Mesothelial cell of epicardium (in vitro differentiated cells): ENCODE measurements around the gene PI4KB. TPM values are rescaled to one million over a fixed set of nuclear protein-coding genes. Genes with fewer than 3 reads are reported as not detected.

Experiments
- DNase-seq, 2 experiments: peaks; one replicate each; pipeline ENCODE4 v3.0.0; 2021; ENCODE audit warnings: low spot score in 2 of 2; ENCODE audit not compliant: unreplicated experiment in 2 of 2
- H3K27ac Mint-ChIP-seq: 2 replicates; pipeline ENCODE4 v1.8.0; 2021; ENCODE audit warnings: mixed read lengths
- H3K27me3 Mint-ChIP-seq: 2 replicates; pipeline ENCODE4 v1.8.0; 2021; ENCODE audit warnings: low read depth, mixed read lengths
- H3K36me3 Mint-ChIP-seq: 2 replicates; pipeline ENCODE4 v1.8.0; 2021; ENCODE audit warnings: mixed read lengths
- H3K4me1 Mint-ChIP-seq: 2 replicates; pipeline ENCODE4 v1.8.0; 2021; ENCODE audit warnings: mixed read lengths
- H3K4me3 Mint-ChIP-seq: 2 replicates; pipeline ENCODE4 v1.8.0; 2021; ENCODE audit warnings: mild to moderate bottlenecking, moderate library complexity, mixed read lengths
- H3K9me3 Mint-ChIP-seq: 2 replicates; pipeline ENCODE4 v1.8.0; 2021; ENCODE audit warnings: mixed read lengths
- total RNA-seq: library from RNA; stranded (reverse); gene quantifications from 3 replicates; pipeline ENCODE4 v1.2.1, GENCODE V29; 2021
- TF ChIP-seq, protein P1 (sequence below): fragments of 200-600 bp; sonication (generic); IDR thresholded peaks from one replicate; pipeline ENCODE4 v1.5.0; 2021; ENCODE audit warnings: antibody characterized with exemption; ENCODE audit not compliant: unreplicated experiment

PI4KB gene
- total RNA-seq, 1 donor from 2014 or later: 77.6 TPM

DNA sequence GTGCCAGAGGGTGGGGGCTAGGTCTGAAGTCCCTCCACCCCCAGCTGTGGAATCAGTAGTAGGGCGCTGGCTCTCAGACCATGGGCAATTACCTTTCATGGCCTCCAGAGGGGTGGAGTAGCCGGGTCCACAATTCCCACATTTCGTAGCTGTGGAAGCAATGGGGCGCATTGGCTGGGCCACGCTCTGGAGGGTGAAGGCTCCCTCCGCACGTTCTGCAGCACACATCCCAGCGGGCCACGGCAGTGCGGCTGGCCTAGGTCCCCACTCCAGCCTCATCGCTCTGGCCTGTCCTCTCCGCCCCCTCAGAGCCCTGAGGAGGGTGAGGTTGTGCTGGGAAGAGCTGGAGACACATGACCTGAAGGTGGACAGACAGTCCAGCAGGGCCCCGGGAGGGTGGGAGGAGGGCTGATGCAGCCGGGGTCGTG is 42.4 kb upstream of the PI4KB start:
- Mint-ChIP-seq H3K4me1 (peaks cover 33% of the 10 kb centered on the region), H3K36me3 (peaks cover 15% of the 10 kb centered on the region), H3K27ac (no peak overlapping the region), H3K27me3 (no peaks in the 10 kb centered on the region), H3K9me3 (no peaks in the 10 kb centered on the region), H3K4me3 (no peak overlapping the region)
- TF ChIP-seq, protein P1, sequence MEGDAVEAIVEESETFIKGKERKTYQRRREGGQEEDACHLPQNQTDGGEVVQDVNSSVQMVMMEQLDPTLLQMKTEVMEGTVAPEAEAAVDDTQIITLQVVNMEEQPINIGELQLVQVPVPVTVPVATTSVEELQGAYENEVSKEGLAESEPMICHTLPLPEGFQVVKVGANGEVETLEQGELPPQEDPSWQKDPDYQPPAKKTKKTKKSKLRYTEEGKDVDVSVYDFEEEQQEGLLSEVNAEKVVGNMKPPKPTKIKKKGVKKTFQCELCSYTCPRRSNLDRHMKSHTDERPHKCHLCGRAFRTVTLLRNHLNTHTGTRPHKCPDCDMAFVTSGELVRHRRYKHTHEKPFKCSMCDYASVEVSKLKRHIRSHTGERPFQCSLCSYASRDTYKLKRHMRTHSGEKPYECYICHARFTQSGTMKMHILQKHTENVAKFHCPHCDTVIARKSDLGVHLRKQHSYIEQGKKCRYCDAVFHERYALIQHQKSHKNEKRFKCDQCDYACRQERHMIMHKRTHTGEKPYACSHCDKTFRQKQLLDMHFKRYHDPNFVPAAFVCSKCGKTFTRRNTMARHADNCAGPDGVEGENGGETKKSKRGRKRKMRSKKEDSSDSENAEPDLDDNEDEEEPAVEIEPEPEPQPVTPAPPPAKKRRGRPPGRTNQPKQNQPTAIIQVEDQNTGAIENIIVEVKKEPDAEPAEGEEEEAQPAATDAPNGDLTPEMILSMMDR: no peak
- no peak for DNase-seq

DNA sequence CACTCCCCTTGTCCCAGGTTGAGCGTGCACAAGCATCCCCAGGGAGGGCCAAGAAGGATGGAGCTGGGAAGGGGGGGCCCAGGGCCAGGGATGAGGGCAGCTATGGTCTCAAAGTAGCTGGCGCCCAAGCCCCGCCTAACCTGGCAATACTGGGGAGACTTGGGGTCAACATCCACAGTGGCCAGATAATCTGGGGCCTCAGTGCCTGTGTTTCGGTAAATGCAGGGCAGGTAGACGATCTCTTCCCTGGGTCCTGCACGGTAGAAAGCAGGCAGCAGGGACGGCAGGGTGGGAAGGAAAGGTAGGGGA is 42.0 kb upstream of the PI4KB start:
- DNase-seq: no peak
- Mint-ChIP-seq H3K27ac (no peak overlapping the region), H3K4me1 (peaks cover 33% of the 10 kb centered on the region), H3K4me3 (no peak overlapping the region), H3K36me3 (peaks cover 17% of the 10 kb centered on the region), H3K27me3 (no peaks in the 10 kb centered on the region), H3K9me3 (peaks cover under 1% of the 10 kb centered on the region)
- TF ChIP-seq, protein P1: no peak

DNA sequence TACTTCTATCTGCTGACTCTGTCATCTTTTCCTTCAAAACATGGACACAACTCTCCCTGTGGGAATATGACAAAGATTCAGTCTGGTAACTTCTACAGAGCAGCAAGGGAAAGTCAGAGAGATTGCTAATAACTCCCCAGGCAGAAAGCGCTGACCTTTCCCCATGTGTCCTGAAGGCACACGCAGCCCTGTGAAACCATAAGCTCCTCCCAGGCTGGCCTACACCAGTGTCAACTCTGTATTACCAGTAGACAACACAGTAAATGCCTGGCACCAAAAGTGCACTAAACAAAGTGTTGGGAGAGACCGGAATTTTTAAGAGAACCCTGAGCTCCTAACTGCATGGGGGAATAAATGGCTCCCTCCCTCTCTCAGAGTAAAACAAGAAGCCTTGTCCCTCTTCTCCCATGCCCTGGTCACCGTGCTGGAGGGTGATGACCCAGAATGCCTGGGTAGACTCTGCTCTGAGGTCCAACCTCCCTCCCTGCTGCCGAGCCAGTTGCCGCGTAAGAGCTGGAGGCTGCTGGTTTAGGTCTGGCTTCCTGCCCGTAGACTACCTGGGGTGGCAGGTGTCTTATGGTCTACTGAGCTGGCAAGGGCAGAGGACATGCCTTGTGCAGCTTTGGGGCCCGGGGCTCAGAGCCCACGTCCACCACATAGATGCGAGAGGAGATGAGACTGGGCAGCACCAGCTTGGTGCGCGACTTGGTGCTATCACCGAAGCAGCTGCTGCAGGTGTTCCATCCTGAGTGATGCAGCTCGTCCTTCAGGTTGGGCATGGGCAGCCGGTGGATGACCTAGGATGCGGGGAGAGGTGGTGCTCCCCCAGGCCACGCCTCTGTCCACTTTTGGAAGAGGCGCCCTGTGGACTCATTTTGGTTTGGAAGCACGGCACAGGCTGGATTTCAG is 41.4 kb upstream of the PI4KB start:
- Mint-ChIP-seq H3K4me1 (peaks cover 33% of the 10 kb centered on the region), H3K9me3 (peaks cover 6% of the 10 kb centered on the region), H3K27ac (no peak overlapping the region), H3K27me3 (no peaks in the 10 kb centered on the region), H3K4me3 (no peak overlapping the region), H3K36me3 (peaks cover 23% of the 10 kb centered on the region)
- TF ChIP-seq, protein P1: no peak
- no peak for DNase-seq

DNA sequence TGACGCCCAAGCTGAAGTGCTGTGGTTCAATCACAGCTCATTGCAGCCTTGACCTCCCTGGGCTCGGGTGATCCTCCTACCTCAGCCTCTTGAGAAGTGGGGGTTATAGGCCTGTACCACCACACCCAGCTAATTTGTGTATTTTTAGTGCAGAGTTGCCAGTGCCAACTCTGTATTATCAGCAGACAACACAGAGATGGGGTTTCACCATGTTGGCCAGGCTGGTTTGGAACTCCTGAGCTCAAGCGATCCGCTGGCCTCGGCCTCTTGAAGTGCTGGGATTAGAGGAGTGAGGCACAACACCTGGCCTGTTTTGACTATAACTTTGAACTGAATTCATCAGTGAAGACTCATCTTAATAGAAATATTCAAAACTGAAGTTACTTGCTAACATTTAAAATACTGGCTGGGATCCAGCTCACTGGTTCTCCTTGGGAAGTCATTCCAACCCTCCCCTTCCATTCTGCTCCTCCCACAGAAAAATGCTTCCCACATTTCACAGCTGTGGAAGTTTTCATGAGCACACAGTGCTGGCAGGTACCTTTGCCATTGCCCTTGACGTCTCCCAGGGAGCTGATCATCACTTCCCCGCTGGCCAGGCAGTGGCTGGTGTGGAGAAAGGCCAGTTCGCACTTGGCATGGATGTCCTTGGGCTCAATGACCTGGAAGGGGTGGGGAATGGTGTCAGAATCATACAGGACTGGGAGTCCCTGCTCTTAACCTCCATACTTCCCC is 40.6 kb upstream of the PI4KB start:
- Mint-ChIP-seq H3K4me1 (peaks cover 29% of the 10 kb centered on the region), H3K4me3 (no peak overlapping the region), H3K27me3 (no peaks in the 10 kb centered on the region), H3K27ac (no peak overlapping the region), H3K9me3 (peaks cover 15% of the 10 kb centered on the region), H3K36me3 (peaks cover 31% of the 10 kb centered on the region)
- TF ChIP-seq, protein P1: no peak
- no peak for DNase-seq

DNA sequence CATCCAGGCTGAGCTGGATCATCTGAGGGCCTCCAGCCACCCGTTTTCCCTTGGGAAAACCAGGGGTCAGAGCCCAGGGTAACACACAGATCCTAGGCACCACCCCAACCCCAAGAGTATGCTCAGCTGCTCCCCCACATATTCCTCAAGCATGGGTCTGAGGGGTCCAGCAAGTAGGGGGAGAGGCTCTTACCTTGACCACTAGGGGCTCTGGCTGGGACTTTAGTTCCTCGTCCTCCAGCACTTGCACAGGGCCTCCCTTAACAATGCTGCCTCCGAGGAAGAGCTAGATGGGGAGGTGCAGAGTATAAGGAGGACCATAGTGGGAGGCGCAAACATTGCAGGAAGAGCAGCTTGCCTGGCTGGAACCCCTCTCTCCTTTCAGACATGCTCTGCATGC is 37.8 kb upstream of the PI4KB start:
- Mint-ChIP-seq H3K4me1 (peaks cover 7% of the 10 kb centered on the region), H3K36me3 (peaks cover 39% of the 10 kb centered on the region), H3K27ac (no peak overlapping the region)

More for the DNA sequence above, 37.8 kb upstream of the PI4KB start:
- H3K27me3 Mint-ChIP-seq: no peaks in the 10 kb centered on the region
- no peak overlapping the region for H3K4me3 Mint-ChIP-seq
- TF ChIP-seq, protein P1: no peak
- H3K9me3 Mint-ChIP-seq: peaks cover 28% of the 10 kb centered on the region
- no peak for DNase-seq
